ENCODE data around the gene CLCN3. TPM values are rescaled to one million over a fixed set of nuclear protein-coding genes. Genes with fewer than 3 reads are reported as not detected.
"Not testable (repeated sequence)": the region's sequence is repeated elsewhere in the genome, so short reads cannot be mapped to it uniquely, and the experiment has no call there.

The CLCN3 gene
- total RNA-seq, 1 donor from 2014 or later, result 50.4 TPM

- no peak for ATAC-seq
Observed at GRCh38 chr4:169618286-169618685, 2.1 kb upstream of the CLCN3 start.

- no peak for ATAC-seq
Observed at GRCh38 chr4:169618986-169619385, 1.4 kb upstream of the CLCN3 start.

- ATAC-seq, result peak; percentile 60
Observed at GRCh38 chr4:169619518-169619957, 840 bp upstream of the CLCN3 start.

- ATAC-seq, result no peak
Observed at GRCh38 chr4:169620880-169621248, 486 bp downstream of the CLCN3 start.

GRCh38 chr4:169621731-169622492, 1.5 kb downstream of the CLCN3 start:
- no peak for ATAC-seq

GRCh38 chr4:169622566-169622965, 2.2 kb downstream of the CLCN3 start:
- ATAC-seq, result no peak

GRCh38 chr4:169624012-169624411, 3.6 kb downstream of the CLCN3 start:
- not testable (repeated sequence) for ATAC-seq

- no peak for ATAC-seq
Observed at GRCh38 chr4:169625886-169626285, 5.5 kb downstream of the CLCN3 start.

GRCh38 chr4:169626331-169627282, 6.2 kb downstream of the CLCN3 start:
- ATAC-seq, result peak; percentile 86

GRCh38 chr4:169627307-169627706, 6.9 kb downstream of the CLCN3 start:
- no peak for ATAC-seq

GRCh38 chr4:169628579-169628978, 8.2 kb downstream of the CLCN3 start:
- peak; percentile 42 for ATAC-seq

GRCh38 chr4:169630069-169630468, 9.7 kb downstream of the CLCN3 start:
- ATAC-seq, result no peak

GRCh38 chr4:169632896-169633295, 12.5 kb downstream of the CLCN3 start:
- no peak for ATAC-seq

GRCh38 chr4:169634975-169635374, 14.6 kb downstream of the CLCN3 start:
- ATAC-seq, result peak; percentile 100

- ATAC-seq, result no peak
Observed at GRCh38 chr4:169640261-169640870, 20.0 kb downstream of the CLCN3 start.

GRCh38 chr4:169644802-169645201, 24.4 kb downstream of the CLCN3 start:
- ATAC-seq, result no peak

GRCh38 chr4:169645627-169646026, 25.2 kb downstream of the CLCN3 start:
- ATAC-seq, result no peak

GRCh38 chr4:169649545-169650226, 29.3 kb downstream of the CLCN3 start:
- ATAC-seq, result no peak

GRCh38 chr4:169650227-169650936, 30.0 kb downstream of the CLCN3 start:
- ATAC-seq, result no peak

GRCh38 chr4:169652535-169652934, 32.2 kb downstream of the CLCN3 start:
- ATAC-seq, result no peak

- ATAC-seq, result no peak
Observed at GRCh38 chr4:169655401-169655800, 35.0 kb downstream of the CLCN3 start.

Data from esophagus mucosa (tissue), 1 donor.